Caco-2 (cell line): ENCODE results near the gene MRPL38. TPM values are rescaled to one million over a fixed set of nuclear protein-coding genes. Genes with fewer than 3 reads are reported as not detected.
"Not testable (repeated sequence)": the region's sequence is repeated elsewhere in the genome, so short reads cannot be mapped to it uniquely, and the experiment has no call there.

Source experiments
- BruUV-seq: library from RNA; stranded (reverse); fragments of 400-500 nt; replicated peaks from 2 replicates; lab custom pipeline; 2021; lab: Mats Ljungman, UMichigan
- CTCF ChIA-PET: fragments of 300-600 bp; sonication (Branson Sonifier 250); formaldehyde crosslinking; loops from one replicate; lab custom pipeline; 2022; ENCODE audit warnings: antibody characterized with exemption; lab: Charles Lee
- POLR2A ChIA-PET: fragments of 300-600 bp; sonication (Branson Sonifier 250); formaldehyde crosslinking; loops from one replicate; lab custom pipeline; 2022; ENCODE audit warnings: antibody characterized with exemption; lab: Charles Lee
- DNase-seq, 2 experiments: peaks; one replicate each; pipeline versions ENCODE4 v3.0.0 to v3.0.0-alpha.2; 2020 to 2022
- H3K27me3 ChIP-seq: replicated peaks from 2 replicates; pipeline ENCODE4 v1.6.0; 2011; ENCODE audit warnings: low read length; ENCODE audit not compliant: control insufficient read depth, insufficient read depth
- H3K36me3 ChIP-seq: 2 replicates; pipeline ENCODE4 v1.5.1; 2011; ENCODE audit warnings: low read length; ENCODE audit not compliant: control insufficient read depth, insufficient read depth
- H3K4me1 ChIP-seq: fragments of 250-450 bp; sonication (Bioruptor Pico); 2 replicates; pipeline ENCODE4 v1.5.1; 2020; ENCODE audit warnings: mild to moderate bottlenecking
- H3K4me3 ChIP-seq: 2 replicates; pipeline ENCODE4 v1.5.1; 2011; ENCODE audit warnings: low read depth, mild to moderate bottlenecking, control low read depth, low read length
- H3K9me3 ChIP-seq: fragments of 250-450 bp; sonication (Bioruptor Pico); 2 replicates; pipeline ENCODE4 v1.5.1; 2020; ENCODE audit warnings: mild to moderate bottlenecking, moderate library complexity
- H3K27ac Mint-ChIP-seq: one replicate; pipeline ENCODE4 v1.8.0; 2022; ENCODE audit warnings: mixed read lengths; ENCODE audit not compliant: unreplicated experiment
- H3K27me3 Mint-ChIP-seq: one replicate; pipeline ENCODE4 v1.8.0; 2022; ENCODE audit warnings: mixed read lengths; ENCODE audit not compliant: insufficient read depth, unreplicated experiment
- H3K36me3 Mint-ChIP-seq: one replicate; pipeline ENCODE4 v1.8.0; 2022; ENCODE audit warnings: mild to moderate bottlenecking, mixed read lengths; ENCODE audit not compliant: insufficient read depth, unreplicated experiment
- H3K4me1 Mint-ChIP-seq: one replicate; pipeline ENCODE4 v1.8.0; 2022; ENCODE audit warnings: low read depth, mixed read lengths; ENCODE audit not compliant: unreplicated experiment
- H3K4me3 Mint-ChIP-seq: one replicate; pipeline ENCODE4 v1.8.0; 2022; ENCODE audit warnings: mild to moderate bottlenecking, moderate library complexity, mixed read lengths; ENCODE audit not compliant: unreplicated experiment
- H3K9me3 Mint-ChIP-seq: one replicate; pipeline ENCODE4 v1.8.0; 2022; ENCODE audit warnings: mixed read lengths; ENCODE audit not compliant: unreplicated experiment
- CTCF ChIP-seq, 2 experiments: fragments of 200-600 bp in 1 of 2; IDR thresholded peaks; 1 replicate in 1 of 2; 2 replicates in 1 of 2; pipeline versions ENCODE4 v1.5.1 to v1.8.0; 2011 to 2022; ENCODE audit warnings: antibody characterized with exemption in 1 of 2, control low read depth in 1 of 2, inconsistent platforms in 1 of 2, low read depth in 1 of 2, low read length in 1 of 2, mild to moderate bottlenecking in 1 of 2, moderate library complexity in 1 of 2; ENCODE audit not compliant: insufficient read depth in 1 of 2, severe bottlenecking in 1 of 2, unreplicated experiment in 1 of 2
- intact Hi-C: fragments of 100-400 bp; cut with micrococcal nuclease; formaldehyde crosslinking; loops from one replicate; pipeline ENCODE4 v1.10.0; 2022; ENCODE audit not compliant: unreplicated experiment
- total RNA-seq: library from RNA; stranded (reverse); gene quantifications from 2 replicates; pipeline ENCODE4 v1.2.3, GENCODE V29; 2022

The MRPL38 gene
- total RNA-seq, 1 experiment from 2014 or later = 163 TPM

GRCh38 chr17:75864448-75864871 lies 40.2 kb downstream of the MRPL38 start:
- no peaks in the 10 kb centered on the region for H3K27me3 Mint-ChIP-seq
- TF ChIP-seq CTCF (IDR thresholded peaks at IDR 0.05; ENCODE audit: insufficient read depth in 1 of 2, low read depth in 1 of 2, low read length in 1 of 2, severe bottlenecking in 1 of 2, unreplicated experiment in 1 of 2) = no peak
- ChIA-PET CTCF (interaction anchor here (0.7 to 1.1 kb wide), 3 partner anchors 9 to 19 kb away, joined by 4 to 7 read pairs (median 7); partner anchors contain the start of genes TRIM47 and WBP2), POLR2A (no interaction called here)
- no peaks in the 10 kb centered on the region for H3K36me3 Mint-ChIP-seq
- no peak overlapping the region for H3K4me3 ChIP-seq
- no peaks in the 10 kb centered on the region for H3K4me1 Mint-ChIP-seq
- H3K27ac Mint-ChIP-seq = no peak overlapping the region
- no TSS peak for BruUV-seq
- no peaks in the 10 kb centered on the region for H3K36me3 ChIP-seq
- DNase-seq = no peak
- H3K4me3 Mint-ChIP-seq = no peak overlapping the region
- H3K27me3 ChIP-seq = no peaks in the 10 kb centered on the region
- intact Hi-C loops = no loop called here
- H3K9me3 Mint-ChIP-seq = no peaks in the 10 kb centered on the region
- no peaks in the 10 kb centered on the region for H3K9me3 ChIP-seq
- H3K4me1 ChIP-seq = no peaks in the 10 kb centered on the region

- Mint-ChIP-seq H3K4me3 (no peak overlapping the region), H3K27ac (no peak overlapping the region), H3K4me1 (no peaks in the 10 kb centered on the region), H3K9me3 (no peaks in the 10 kb centered on the region), H3K36me3 (no peaks in the 10 kb centered on the region), H3K27me3 (no peaks in the 10 kb centered on the region)
- no TSS peak for BruUV-seq
- no peaks in the 10 kb centered on the region for H3K27me3 ChIP-seq
- no peaks in the 10 kb centered on the region for H3K9me3 ChIP-seq
- H3K4me3 ChIP-seq = no peak overlapping the region
- ChIA-PET CTCF (interaction anchor here (0.9 to 1.3 kb wide), 4 partner anchors 16 to 97 kb away, joined by 3 to 5 read pairs (median 4); partner anchors contain the start of genes GALK1 and TRIM65), POLR2A (no interaction called here)
- intact Hi-C loops = no loop called here
- TF ChIP-seq CTCF (IDR thresholded peaks at IDR 0.05; ENCODE audit: insufficient read depth in 1 of 2, low read depth in 1 of 2, low read length in 1 of 2, severe bottlenecking in 1 of 2, unreplicated experiment in 1 of 2) = no peak
- H3K36me3 ChIP-seq = no peaks in the 10 kb centered on the region
- no peak for DNase-seq
- no peaks in the 10 kb centered on the region for H3K4me1 ChIP-seq
These were observed 42.8 kb downstream of the MRPL38 start for GRCh38 chr17:75861927-75862317.

- H3K4me3 Mint-ChIP-seq, H3K4me1 ChIP-seq, H3K9me3 Mint-ChIP-seq, POLR2A ChIA-PET, H3K9me3 ChIP-seq, H3K4me1 Mint-ChIP-seq, H3K36me3 Mint-ChIP-seq, DNase-seq, intact Hi-C loops, H3K27me3 Mint-ChIP-seq, H3K27ac Mint-ChIP-seq, H3K27me3 ChIP-seq, BruUV-seq, H3K36me3 ChIP-seq, H3K4me3 ChIP-seq: not testable (repeated sequence)
- CTCF ChIA-PET = interaction anchor here (1.4 kb wide), 1 partner anchor 11 kb away, joined by 4 read pairs; no protein-coding TSS in a partner anchor
These were observed 45.3 kb downstream of the MRPL38 start for GRCh38 chr17:75859358-75859757.
